Measurements from ENCODE around the gene CUX1.

DNA sequence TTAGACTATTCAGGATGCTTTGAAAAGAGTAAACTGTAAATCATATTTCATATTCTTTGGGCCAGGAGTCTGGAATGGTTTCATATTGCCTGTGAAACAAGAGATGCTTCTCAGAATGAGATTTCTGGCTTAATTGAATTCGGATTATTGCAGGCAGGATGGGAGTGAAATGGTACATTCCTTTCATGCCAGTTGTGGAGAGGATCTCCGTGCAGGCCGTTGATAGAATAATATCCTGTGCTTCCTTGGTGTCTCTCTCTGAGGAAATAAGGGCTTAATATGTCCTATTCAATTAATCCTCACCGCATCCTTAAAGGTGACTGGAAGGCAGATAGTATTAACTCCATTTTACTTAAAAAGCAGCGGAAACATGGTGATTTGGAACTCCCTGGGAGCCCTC lies 56.6 kb downstream of the CUX1 start:
- TF ChIP-seq, protein P1, sequence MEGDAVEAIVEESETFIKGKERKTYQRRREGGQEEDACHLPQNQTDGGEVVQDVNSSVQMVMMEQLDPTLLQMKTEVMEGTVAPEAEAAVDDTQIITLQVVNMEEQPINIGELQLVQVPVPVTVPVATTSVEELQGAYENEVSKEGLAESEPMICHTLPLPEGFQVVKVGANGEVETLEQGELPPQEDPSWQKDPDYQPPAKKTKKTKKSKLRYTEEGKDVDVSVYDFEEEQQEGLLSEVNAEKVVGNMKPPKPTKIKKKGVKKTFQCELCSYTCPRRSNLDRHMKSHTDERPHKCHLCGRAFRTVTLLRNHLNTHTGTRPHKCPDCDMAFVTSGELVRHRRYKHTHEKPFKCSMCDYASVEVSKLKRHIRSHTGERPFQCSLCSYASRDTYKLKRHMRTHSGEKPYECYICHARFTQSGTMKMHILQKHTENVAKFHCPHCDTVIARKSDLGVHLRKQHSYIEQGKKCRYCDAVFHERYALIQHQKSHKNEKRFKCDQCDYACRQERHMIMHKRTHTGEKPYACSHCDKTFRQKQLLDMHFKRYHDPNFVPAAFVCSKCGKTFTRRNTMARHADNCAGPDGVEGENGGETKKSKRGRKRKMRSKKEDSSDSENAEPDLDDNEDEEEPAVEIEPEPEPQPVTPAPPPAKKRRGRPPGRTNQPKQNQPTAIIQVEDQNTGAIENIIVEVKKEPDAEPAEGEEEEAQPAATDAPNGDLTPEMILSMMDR (IDR thresholded peaks at IDR 0.05): no peak
- TF ChIP-seq POLR2A (IDR thresholded peaks at IDR 0.05): no peak

Measured in uterus (tissue), 2 donors.